ENCODE measurements around the gene APOBEC3C.

DNA sequence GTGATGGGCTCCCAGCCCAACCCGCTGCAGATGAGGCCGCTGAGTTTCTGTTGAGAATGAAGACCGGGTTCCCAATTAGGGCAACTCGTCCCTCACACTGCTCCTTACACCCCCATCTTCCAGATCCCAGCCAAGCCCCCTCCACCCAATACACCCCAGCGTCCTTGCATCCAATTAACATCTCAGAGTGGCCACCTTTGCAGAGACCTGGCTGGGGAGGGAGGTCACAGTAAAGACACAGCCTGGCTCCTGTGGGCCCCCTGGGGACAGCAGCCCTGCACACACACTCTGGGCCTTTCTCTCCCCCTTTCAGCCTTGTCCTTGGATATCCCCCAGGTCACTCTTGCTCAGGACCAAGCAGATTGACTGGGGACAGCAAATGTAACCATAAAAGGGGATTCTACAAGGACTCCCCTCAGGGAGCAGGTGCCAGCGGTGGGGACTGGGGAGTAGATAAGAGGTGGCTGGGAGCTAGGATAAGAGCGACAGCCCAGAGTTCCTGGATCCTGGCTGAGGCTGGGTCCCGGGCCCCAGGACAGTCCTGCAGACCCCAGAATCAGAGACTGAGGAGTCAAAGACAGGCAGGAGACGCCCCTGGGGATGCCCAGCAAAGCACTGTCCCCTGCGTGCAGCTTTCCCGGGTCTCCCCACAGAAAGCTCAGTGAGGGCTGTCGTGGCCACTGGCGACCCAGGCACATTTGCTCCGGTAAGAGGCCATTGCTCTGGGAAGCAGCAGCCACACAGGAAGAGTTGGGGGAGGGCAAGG, 48.3 kb upstream of the APOBEC3C start:
- no peak for TF ChIP-seq EZH2phosphoT487 (IDR thresholded peaks at IDR 0.05; ENCODE audit: insufficient read depth, low read depth)
- TF ChIP-seq EZH2 (IDR thresholded peaks at IDR 0.05; ENCODE audit: insufficient read depth, poor library complexity, severe bottlenecking) = no peak
